ENCODE results near the gene CPNE9. TPM values are rescaled to one million over a fixed set of nuclear protein-coding genes. Genes with fewer than 3 reads are reported as not detected.

Gene CPNE9
- total RNA-seq, 1 donor from 2014 or later = 0.16 TPM

GRCh38 chr3:9721700-9722060, 18.0 kb downstream of the CPNE9 start:
- no peak for TF ChIP-seq CTCF (IDR thresholded peaks at IDR 0.05; ENCODE audit: borderline replicate concordance)
- H3K27me3 ChIP-seq (ENCODE audit: low read depth) = no peaks in the 10 kb centered on the region
- no peak overlapping the region for H3K4me3 ChIP-seq
- H3K9me3 ChIP-seq (replicated peaks) = no peaks in the 10 kb centered on the region
- intact Hi-C loops (cut with micrococcal nuclease) = no loop called here
- no peak for DNase-seq
- no peaks in the 10 kb centered on the region for H3K36me3 ChIP-seq
- no peaks in the 10 kb centered on the region for H3K4me1 ChIP-seq
- H3K27ac ChIP-seq (replicated peaks) = no peak overlapping the region

- Histone ChIP-seq H3K9me3 (replicated peaks) (no peaks in the 10 kb centered on the region), H3K4me1 (peaks cover 8% of the 10 kb centered on the region), H3K36me3 (no peaks in the 10 kb centered on the region), H3K27me3 (ENCODE audit: low read depth) (no peaks in the 10 kb centered on the region), H3K27ac (replicated peaks) (no peak overlapping the region), H3K4me3 (no peak overlapping the region)
- intact Hi-C loops (cut with micrococcal nuclease) = no loop called here
- no peak for DNase-seq
- TF ChIP-seq CTCF (IDR thresholded peaks at IDR 0.05; ENCODE audit: borderline replicate concordance) = no peak
These were observed 22.3 kb downstream of the CPNE9 start for GRCh38 chr3:9725775-9726515.

GRCh38 chr3:9727041-9727595, 23.5 kb downstream of the CPNE9 start:
- no peak for DNase-seq
- no peak for TF ChIP-seq CTCF (IDR thresholded peaks at IDR 0.05; ENCODE audit: borderline replicate concordance)
- H3K27me3 ChIP-seq (ENCODE audit: low read depth) = no peaks in the 10 kb centered on the region
- no peaks in the 10 kb centered on the region for H3K9me3 ChIP-seq (replicated peaks)
- H3K27ac ChIP-seq (replicated peaks) = no peak overlapping the region
- no peak overlapping the region for H3K4me3 ChIP-seq
- intact Hi-C loops (cut with micrococcal nuclease) = no loop called here
- no peaks in the 10 kb centered on the region for H3K36me3 ChIP-seq
- peaks cover 17% of the 10 kb centered on the region for H3K4me1 ChIP-seq

- DNase-seq = no peak
- intact Hi-C loops (cut with micrococcal nuclease) = no loop called here
- H3K4me1 ChIP-seq = peaks cover 23% of the 10 kb centered on the region
- H3K27ac ChIP-seq (replicated peaks) = no peak overlapping the region
- H3K4me3 ChIP-seq = no peak overlapping the region
- TF ChIP-seq CTCF (IDR thresholded peaks at IDR 0.05; ENCODE audit: borderline replicate concordance) = no peak
- no peaks in the 10 kb centered on the region for H3K27me3 ChIP-seq (ENCODE audit: low read depth)
- no peaks in the 10 kb centered on the region for H3K9me3 ChIP-seq (replicated peaks)
- no peaks in the 10 kb centered on the region for H3K36me3 ChIP-seq
These were observed 24.1 kb downstream of the CPNE9 start for GRCh38 chr3:9727743-9728142.

GRCh38 chr3:9729419-9729818, 25.8 kb downstream of the CPNE9 start:
- Histone ChIP-seq H3K9me3 (replicated peaks) (no peaks in the 10 kb centered on the region), H3K27me3 (ENCODE audit: low read depth) (no peaks in the 10 kb centered on the region), H3K36me3 (peaks cover 4% of the 10 kb centered on the region), H3K4me3 (no peak overlapping the region), H3K27ac (replicated peaks) (no peak overlapping the region), H3K4me1 (peaks cover 40% of the 10 kb centered on the region)
- no peak for DNase-seq
- no peak for TF ChIP-seq CTCF (IDR thresholded peaks at IDR 0.05; ENCODE audit: borderline replicate concordance)
- intact Hi-C loops (cut with micrococcal nuclease) = no loop called here

All from left ventricle myocardium inferior (tissue), 1 donor.